NCI-H82 (cell line): ENCODE data around the gene CRYGA.
A peak's percentile ranks its signal among the peaks of the same experiment; 100 is the strongest.

Experiments
- DNase-seq: peaks from one replicate; lab custom pipeline; 2025; lab: John Stamatoyannopoulos, UW

The CRYGA gene, protein sequence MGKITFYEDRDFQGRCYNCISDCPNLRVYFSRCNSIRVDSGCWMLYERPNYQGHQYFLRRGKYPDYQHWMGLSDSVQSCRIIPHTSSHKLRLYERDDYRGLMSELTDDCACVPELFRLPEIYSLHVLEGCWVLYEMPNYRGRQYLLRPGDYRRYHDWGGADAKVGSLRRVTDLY

DNA sequence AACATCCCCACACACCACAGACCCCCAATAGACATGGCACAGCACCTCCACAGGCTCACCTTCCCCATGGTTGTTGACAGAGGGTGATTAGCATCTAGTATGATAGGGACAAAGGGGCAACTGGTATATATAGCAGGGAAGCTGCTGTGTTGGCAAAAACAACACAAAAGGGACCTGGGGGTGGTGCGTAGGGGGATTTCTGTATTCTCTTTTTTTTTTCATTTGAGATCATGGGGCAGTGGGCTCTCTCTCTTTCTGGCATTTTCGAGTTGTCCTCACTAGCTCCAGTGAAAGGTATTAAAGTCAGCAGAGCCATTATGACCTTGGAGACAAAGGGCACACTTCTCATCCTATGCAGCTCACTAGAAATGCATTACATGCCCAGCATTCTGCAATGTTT lies at the start of gene CRYGA:
Gene CRYGA, minus strand, starts transcription at position 101 of the 400 bp plus-strand sequence. Its CDS starts 33 bp downstream, at position 68.
- DNase-seq: no peak

DNA sequence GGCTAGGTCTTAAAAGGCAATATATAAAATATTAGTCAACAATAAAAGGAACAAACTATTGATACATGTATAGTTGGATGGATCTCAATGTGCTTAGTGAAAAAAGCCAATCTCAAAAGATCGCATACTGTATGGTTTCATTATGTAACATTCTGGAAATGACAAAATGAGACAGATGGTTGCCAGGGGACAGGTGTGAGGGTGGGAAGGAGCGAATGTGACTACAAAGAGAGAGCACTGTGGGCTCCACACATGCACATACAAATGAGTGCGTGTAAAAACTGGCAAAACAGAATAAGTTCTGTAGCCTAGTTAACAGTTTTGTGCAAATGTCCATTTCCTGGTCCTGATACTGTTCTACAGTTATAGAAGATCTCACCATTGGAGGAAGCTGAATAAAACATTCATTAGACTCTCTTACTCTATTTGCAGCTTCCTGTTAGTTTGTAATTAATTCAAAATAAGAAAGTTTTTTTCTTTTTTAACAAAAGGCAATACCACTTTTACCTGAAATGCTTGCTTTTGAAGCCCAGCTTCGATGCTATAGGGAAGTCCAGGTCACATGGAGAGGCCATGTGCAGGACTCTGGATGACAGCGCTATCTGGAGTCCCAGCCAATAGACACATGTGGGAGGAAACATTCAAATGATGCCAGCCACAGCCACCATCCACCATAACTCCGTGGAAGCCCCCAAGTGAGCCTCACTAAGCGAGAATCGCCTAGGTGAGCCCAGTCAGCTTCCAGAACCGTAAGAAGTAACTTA lies 47.5 kb upstream of the CRYGA start:
- no peak for DNase-seq

DNA sequence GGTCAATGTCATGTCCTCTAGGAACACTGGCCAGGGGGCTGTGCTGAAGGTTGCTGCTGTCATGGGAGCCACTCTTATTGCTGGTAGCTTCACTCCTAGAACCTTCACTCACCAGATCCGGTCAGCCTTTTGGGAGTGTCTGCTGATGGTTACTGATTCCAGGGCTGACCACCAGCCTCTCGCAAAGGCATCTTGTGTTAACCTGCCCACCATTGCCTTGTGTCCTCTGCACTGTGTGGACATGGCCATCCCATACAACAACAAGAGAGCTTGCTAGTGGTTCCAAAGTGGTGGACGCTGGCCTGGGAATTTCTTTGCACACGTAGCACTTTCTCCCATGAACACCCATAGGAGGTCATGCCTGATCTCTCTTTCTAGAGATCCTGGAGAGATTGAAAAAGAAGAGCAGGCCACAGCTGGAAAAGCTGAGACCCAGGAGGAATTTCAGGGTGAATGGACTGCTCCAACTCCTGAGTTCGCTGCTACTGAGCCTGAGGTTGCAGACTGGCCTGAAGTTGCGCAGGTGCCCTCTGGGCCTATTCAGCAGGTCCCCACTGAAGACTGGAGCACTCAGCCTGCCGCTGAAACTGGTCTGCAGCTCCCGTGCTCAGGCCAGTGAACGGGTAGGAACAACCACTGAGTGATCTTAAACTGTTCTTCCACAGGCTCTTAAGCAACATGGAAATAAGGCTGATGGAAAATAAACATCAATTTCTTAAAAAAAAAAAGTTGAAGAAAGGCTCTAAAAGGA lies 45.1 kb upstream of the CRYGA start:
- no peak for DNase-seq

DNA sequence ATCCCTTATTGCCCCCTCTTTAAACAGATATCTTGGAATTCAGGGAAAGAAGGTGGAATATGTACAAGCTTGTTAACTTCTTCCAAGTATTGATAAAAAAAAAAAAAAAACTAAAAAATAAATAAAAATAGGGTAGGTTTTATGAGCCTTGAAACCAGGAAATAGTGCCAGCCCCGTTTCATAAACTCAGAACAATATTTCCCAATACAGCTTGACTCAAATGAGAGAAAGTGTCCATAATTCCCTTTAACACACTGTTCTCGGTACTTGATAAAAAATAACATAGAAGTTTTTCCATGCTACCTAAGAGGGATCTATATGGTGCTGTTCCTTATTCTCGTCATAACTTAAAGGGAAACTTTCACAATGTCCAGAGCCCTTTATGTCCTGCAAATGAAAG lies 44.4 kb upstream of the CRYGA start:
- DNase-seq: no peak

DNA sequence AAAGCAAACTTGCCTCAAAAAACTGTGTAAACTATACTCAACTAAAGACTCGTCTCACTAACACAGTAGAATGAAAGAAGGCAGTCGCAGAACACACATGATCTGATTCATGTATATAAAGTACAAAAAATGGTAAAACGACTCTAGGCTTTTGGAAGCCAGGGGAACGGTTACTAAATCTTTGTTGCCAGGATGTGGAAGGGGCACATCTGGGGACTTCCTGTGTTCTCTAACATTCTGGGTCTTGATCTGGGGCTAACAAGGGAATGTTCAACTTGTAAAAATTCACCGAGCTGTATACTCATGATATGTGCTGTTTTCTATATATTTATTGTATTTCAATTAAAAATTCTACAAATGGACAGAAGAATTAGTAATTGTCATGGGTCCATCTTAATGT lies 40.8 kb upstream of the CRYGA start:
- DNase-seq: no peak

DNA sequence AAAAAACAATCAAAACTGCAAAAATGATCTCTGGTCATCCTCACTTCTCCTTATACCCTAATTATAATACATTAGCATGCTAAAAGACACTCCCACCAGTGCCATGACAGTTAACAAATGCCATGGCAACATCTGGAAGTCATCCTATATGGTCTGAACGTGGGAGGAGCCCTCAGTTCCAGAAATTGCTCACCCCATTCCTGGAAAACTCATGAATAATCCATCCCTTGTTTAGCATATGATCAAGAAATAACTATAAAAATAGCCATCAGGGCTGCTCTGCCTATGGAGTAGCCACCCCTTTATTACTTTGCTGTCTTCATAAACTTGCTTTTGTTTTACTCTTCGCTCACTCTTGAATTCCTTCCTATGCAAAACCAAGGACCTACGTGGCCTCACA lies 32.1 kb upstream of the CRYGA start:
- no peak for DNase-seq

DNA sequence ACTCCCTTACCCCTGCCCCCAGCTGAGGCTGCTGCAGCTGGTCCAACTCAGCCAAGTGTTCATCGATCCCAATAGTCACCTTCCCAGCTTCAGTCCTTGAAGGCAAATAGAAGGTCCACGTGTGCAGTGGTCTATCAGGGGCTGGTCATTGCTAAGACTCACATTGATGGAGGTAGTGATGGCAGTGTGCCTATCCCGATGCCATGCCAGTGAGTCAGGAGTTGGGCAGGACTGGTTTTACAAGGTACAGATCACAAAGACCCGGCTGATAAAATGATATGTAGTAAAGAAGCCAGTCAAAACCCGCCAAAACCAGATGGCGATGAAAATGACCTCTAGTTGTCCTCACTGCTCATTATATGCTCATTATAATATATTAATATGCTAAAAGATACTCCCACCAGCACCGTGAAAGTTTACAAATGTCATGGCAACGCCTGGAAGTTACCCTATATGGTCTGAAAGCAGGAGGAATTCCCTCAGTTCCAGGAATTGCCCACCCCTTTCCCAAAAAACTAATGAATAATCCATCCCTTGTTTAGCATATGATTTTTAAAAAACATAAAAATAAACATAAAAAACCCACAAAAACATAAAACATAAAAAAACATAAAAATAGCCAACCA lies 29.3 kb upstream of the CRYGA start:
- no peak for DNase-seq

DNA sequence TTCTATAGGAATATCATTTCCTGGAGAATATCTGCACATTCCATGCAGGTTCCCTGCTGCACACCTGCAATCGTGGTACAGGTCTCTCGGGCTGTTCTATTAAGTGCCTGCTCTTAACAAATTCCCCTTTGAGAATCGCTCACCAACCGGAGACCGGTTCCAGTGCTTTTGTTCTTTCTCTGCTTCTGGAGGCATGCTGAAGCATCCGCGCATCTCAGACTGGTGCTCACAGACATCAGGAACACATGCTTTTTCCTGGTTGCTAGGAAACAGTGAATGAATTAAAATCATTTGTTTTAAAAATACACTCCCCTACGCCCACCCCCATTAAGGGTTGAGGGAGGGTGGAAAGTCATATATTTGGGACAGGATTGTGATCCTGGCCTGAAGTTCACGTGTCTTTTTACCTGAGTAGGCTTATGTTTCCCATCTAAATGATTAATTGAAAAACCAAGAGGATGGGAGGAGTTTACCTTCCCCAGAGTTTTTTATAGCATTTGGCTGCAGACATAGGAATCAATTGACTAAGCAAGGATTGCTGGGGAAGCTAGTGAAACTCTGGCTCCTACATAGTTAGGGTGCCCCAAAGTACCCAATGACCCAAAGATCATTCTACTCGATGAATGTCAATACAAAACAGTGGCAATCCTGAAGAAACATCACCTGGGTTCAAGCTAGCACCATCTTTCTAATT lies 26.6 kb upstream of the CRYGA start, which contains the start of gene C2orf80:
Gene C2orf80, minus strand, starts transcription at position 221 of the 694 bp plus-strand sequence. CDS start 3,044 bp downstream, outside the sequence.
- no peak for DNase-seq

DNA sequence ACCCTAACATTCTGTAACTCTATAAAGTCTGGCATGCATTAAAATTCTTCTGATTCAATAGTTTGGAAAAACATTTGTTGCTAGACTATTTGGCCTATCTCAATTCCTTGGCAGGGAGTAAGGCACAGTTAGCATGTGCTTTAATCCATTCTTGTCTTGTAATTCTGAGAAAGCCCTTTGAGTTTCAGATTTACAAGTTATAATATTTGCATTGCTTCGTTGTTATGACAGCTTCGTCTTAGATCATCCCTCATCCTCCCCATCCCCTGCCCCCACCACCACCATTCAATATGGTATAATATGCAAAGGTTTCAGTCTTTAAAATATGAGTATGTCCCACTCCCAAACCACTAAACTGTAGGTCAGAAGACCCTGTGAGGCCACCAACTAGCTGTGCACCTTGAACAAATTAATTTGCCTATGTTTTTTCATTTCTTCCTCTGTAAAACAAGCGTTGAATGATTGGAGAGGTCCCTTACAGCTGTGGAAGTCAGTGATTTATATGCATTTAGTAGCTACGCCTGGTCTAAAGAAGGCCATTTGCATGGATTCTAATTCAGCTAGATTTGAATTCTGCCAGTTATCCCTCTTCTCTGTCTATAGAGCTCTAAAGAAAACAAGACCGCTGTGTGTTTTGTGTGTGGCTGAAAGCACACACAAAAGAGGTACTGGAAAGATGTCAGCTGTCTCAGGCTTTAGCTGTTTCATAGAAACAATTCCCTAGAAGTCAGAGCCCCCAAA lies 25.9 kb upstream of the CRYGA start:
- DNase-seq: no peak

DNA sequence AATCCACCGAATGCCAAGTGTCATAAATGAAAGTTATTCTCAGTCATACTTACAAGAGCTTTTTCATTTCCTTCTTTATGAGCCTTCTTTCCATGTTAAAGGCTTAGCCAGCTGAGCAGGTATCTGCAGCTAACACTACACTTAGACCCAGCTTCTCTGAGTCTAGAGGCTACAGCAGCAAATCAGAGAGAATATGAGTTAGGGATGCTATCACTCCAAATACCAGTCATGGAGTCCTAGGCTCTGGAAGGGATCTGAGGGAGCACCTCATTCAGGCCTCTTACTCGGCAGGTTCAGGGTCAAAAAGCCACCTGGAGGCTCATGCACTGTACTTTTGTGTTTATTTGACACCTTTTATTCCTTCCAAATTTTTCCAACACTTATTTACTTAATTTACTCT lies 23.5 kb upstream of the CRYGA start:
- peak; percentile 19 for DNase-seq

DNA sequence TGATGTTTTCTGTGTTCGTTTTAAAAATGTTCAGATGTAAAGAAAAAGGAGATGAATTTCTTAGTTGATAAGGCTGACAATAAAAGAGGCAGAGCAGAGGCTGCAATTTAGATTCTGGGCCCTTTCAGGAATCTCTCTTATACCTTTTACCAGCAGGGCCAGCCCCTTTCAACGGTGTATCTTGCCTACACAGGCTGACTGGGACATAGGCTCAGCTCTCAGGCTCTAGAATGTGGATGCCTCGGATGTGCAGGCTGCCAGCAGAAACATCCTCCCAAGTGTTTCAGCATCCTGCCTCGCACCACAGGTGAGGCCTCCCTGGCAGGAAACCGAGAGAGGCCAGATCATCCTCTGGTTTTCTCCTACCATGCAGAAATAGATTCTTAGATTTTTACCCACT lies 23.1 kb upstream of the CRYGA start:
- DNase-seq: no peak

DNA sequence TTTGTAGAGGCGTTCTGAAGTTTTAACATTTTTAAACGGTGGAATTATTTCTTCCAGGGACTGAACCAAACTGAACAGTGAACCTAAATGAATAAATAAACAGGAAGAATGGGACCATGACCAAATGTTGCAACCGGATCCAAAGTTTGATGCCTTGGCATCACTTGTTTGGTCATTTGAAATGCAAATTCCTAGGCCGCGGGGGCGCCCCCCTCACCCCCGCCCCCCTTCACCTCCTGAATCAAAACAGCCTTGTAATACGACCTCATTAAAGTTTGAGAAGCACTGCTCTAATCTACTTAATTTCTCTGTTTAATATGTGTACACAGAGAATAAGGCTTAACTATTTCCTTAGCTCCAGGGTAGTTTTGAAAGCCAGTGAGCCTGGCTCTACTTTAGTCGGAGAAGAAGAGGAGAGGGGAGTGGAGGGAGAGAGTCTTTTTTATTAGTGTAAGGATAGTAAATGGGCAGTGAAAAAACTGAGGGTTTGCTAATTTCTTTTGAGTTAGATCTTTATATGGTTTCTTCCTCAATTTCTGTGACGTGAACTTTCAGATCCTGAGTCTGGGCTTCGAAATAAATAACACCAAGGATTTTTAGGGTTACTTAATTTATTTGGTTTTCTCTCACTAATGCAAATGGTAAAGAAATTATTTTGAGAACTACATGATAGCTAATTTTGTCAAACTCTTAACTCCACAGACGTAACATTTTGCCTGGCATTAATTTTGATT lies 20.8 kb upstream of the CRYGA start:
- peak; percentile 80 for DNase-seq

DNA sequence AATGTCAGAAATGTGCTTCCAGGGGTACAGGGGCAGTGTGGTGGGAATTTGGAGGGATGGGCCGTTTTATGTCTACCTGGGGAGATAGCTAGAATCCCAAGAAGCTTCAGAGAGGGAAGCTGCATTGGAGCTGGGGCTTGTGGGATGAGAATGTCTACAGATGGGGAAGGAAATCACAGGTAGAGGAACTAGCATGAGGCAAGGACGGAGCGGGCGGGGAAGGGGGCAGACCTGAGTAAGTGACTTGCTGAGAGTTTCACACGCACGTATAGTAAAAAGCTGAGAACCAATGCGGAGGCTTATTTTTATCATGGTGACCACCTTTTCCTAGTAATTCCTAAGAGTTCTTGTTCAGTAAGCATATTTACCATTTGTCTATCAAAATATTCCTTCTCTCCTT lies 20.1 kb upstream of the CRYGA start:
- peak; percentile 20 for DNase-seq

DNA sequence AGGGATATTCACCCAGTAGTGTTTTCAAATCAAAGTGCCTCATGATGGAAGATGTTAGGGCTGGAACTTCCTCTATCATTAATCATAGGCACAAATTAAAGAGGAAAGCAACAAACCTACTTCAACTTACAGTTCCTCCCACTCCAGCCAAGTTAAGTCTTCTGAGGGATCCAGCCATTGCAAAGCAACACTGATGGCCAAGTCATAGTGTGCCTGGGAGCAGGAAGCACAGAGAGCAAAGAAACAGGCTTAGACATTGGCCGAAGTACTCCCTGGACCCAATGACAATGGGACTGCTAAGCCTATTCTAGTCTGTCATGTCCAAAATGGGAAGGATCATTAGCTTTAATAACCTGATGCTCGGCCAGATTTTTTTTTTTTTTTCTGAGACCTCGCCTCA lies 19.4 kb upstream of the CRYGA start:
- peak; percentile 27 for DNase-seq

DNA sequence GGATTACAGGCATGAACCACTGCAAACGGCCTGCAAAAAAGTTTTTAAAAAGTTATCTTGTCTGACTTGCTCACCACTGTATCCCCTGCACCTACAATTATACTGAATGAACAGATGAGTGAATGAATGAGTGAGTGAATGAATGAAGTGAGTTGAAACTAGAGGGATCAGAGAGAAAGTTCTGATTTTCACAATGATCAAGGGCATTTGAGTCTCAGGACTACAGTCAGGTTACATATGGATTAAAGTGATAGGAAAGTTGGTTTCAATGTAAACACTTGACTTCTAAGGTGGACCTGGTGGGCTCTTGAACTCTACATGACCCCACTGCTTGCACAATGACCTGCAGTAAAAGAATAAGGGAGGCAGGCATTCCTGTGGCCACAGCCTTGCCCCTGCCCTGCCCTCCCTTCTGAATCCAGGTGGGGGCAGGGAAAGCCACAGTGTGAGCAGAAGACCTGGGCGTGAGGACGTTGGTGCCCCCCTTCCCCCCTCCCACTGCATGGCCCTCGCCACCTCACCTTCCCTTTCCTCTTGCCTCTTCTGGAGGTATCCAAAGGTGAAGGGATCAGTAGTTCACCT lies 15.7 kb upstream of the CRYGA start:
- DNase-seq: no peak

DNA sequence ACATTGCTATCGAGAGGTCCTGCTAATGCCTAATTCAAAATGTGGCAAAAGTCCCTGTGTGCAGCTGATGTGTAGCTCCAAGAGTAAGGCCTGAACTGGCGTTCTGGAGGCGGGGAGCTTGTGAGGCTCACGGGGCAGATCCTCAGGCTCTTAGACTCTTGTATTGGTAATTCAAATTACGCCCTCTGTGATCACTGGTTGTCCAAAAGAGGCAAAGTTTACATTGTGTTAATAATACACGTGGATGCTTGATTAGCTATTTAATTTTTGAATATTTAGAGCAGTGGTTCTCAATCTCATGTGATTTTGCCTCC lies 12.4 kb upstream of the CRYGA start:
- peak; percentile 71 for DNase-seq

DNA sequence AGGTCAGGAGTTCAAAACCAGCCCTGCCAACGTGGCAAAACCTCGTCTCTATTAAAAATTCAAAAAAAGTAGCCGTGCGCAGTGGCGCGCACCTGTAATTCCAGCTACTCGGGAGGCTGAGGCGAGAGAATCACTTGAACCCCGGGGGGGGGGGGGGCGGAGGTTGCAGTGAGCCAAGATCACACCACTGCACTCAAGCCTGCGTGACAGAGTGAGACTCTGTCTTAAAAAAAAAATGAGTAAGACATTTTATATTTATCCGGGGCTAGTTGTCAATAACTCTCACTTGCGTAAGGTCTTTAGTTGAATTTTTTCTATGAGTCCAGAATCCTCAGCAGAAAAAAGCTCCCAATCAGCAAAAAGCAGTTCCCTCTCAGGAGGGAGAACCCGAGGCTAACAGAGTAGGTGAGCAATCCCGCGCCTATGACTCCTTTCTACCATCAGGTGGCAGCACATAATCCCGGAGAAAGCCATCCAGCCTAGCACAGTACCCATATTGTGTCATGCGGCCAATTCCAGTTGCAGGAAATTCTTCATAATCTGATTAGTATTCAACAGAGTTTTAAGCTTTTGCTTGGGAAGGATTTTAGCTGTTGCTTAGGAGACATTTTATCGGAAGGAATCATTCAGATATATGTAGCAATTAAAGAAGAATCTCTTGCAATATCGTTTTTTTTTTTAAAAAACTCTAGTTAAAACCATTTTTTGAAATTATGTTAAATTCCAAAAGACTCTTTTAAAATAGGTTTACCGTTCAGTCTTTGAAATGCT lies 11.9 kb upstream of the CRYGA start:
- peak; percentile 98 for DNase-seq

DNA sequence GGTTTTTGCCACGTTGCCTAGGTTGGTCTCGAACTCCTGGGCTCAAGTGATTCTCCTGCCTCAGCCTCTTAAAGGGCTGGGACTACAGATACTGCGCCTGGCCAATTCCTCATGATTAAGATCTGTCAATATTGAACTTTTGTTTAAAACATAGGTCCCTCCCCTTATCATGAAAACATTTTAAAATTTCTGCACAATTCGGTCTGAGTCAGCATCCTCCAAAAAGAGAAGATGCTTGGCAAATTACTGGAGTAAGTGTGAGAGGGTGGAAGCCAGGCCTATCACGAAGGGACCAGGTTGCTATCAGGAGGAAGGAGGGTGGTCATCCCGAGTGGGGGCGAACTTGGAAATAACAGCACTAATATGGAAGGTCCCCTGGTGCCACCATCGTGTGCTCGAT lies 10.8 kb upstream of the CRYGA start:
- DNase-seq: no peak

DNA sequence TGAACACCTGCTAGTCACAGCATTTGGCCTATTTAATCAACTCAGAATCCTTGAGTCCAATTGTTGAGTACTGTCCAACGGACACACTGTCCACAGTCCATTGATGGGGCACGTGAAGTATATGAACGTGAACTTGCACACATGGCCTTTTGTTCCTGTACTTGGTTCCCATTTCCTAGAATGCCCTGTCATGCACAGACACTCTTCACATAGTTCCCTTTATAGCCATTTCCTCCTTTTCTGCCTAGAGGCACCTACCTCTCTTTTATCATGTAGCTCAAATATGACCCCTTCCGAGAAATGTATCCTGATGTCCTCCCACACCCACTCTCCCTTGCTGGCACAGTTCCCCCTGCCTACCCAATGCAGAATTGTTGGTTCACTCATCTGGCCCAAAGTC lies 8.7 kb upstream of the CRYGA start:
- no peak for DNase-seq
